ENCODE measurements around the gene ARRB2. TPM values are rescaled to one million over a fixed set of nuclear protein-coding genes. Genes with fewer than 3 reads are reported as not detected.

ARRB2 gene
- total and polyA plus RNA-seq, 2 of the 13 experiments (the other 11 are each of a cell fraction or from before 2014, with no cell fraction given), result 21.5 to 49.2 TPM

GRCh38 chr17:4710693-4711634 is 532 bp downstream of the ARRB2 start (continued):
- no peak for TF ChIP-seq ZUFSP (CRISPR knock-in tag; IDR thresholded peaks at IDR 0.05; ENCODE audit: borderline replicate concordance)
- no peak for TF ChIP-seq PHF20 (CRISPR knock-in tag; IDR thresholded peaks at IDR 0.05)
- TF ChIP-seq CHCHD3 (CRISPR knock-in tag; IDR thresholded peaks at IDR 0.05), result no peak
- TF ChIP-seq, protein P1, sequence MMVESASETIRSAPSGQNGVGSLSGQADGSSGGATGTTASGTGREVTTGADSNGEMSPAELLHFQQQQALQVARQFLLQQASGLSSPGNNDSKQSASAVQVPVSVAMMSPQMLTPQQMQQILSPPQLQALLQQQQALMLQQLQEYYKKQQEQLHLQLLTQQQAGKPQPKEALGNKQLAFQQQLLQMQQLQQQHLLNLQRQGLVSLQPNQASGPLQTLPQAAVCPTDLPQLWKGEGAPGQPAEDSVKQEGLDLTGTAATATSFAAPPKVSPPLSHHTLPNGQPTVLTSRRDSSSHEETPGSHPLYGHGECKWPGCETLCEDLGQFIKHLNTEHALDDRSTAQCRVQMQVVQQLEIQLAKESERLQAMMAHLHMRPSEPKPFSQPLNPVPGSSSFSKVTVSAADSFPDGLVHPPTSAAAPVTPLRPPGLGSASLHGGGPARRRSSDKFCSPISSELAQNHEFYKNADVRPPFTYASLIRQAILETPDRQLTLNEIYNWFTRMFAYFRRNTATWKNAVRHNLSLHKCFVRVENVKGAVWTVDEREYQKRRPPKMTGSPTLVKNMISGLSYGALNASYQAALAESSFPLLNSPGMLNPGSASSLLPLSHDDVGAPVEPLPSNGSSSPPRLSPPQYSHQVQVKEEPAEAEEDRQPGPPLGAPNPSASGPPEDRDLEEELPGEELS (CRISPR knock-in tag; IDR thresholded peaks at IDR 0.05), result no peak
- TF ChIP-seq, protein P2, sequence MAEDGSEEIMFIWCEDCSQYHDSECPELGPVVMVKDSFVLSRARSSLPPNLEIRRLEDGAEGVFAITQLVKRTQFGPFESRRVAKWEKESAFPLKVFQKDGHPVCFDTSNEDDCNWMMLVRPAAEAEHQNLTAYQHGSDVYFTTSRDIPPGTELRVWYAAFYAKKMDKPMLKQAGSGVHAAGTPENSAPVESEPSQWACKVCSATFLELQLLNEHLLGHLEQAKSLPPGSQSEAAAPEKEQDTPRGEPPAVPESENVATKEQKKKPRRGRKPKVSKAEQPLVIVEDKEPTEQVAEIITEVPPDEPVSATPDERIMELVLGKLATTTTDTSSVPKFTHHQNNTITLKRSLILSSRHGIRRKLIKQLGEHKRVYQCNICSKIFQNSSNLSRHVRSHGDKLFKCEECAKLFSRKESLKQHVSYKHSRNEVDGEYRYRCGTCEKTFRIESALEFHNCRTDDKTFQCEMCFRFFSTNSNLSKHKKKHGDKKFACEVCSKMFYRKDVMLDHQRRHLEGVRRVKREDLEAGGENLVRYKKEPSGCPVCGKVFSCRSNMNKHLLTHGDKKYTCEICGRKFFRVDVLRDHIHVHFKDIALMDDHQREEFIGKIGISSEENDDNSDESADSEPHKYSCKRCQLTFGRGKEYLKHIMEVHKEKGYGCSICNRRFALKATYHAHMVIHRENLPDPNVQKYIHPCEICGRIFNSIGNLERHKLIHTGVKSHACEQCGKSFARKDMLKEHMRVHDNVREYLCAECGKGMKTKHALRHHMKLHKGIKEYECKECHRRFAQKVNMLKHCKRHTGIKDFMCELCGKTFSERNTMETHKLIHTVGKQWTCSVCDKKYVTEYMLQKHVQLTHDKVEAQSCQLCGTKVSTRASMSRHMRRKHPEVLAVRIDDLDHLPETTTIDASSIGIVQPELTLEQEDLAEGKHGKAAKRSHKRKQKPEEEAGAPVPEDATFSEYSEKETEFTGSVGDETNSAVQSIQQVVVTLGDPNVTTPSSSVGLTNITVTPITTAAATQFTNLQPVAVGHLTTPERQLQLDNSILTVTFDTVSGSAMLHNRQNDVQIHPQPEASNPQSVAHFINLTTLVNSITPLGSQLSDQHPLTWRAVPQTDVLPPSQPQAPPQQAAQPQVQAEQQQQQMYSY (CRISPR knock-in tag; IDR thresholded peaks at IDR 0.05), result no peak
- no peak for TF ChIP-seq USF2 (IDR thresholded peaks at IDR 0.05; ENCODE audit: low read depth, low read length)
- no peak for TF ChIP-seq USF2 (CRISPR knock-in tag; IDR thresholded peaks at IDR 0.05; ENCODE audit: borderline replicate concordance)
- no peak for TF ChIP-seq IKZF1 (IDR thresholded peaks at IDR 0.05)
- TF ChIP-seq ZMAT3 (CRISPR knock-in tag; conservative IDR thresholded peaks at IDR 0.05), result 0 out of 2 replicates have a peak, but pooled peaks have one; percentile 39
- TF ChIP-seq ZFP36L2 (CRISPR knock-in tag; IDR thresholded peaks at IDR 0.05), result no peak
- TF ChIP-seq SNRNP70 (IDR thresholded peaks at IDR 0.05; ENCODE audit: low read depth, low read length), result no peak
- TF ChIP-seq MYNN (CRISPR knock-in tag; IDR thresholded peaks at IDR 0.05; ENCODE audit: low read depth), result no peak
- TF ChIP-seq ZNF589 (CRISPR knock-in tag; conservative IDR thresholded peaks at IDR 0.05), result no peak
- no peak for TF ChIP-seq ZNF563 (CRISPR knock-in tag; IDR thresholded peaks at IDR 0.05)
- TF ChIP-seq ZBTB37 (CRISPR knock-in tag; IDR thresholded peaks at IDR 0.05), result no peak
- TF ChIP-seq ZNF234 (CRISPR knock-in tag; conservative IDR thresholded peaks at IDR 0.05), result no peak
- TF ChIP-seq ZFP36L1 (CRISPR knock-in tag; IDR thresholded peaks at IDR 0.05), result 0 out of 2 replicates have a peak, but pooled peaks have one; percentile 15
- no peak for TF ChIP-seq ZNF251 (CRISPR knock-in tag; IDR thresholded peaks at IDR 0.05)

All from HepG2 (cell line).